Activated T-cell treated with anti-CD3 and anti-CD28 coated beads, Interleukin-2, amount 50 U/mL, for 1 hour (primary cell): ENCODE measurements around the gene LPAR1.

Source experiments
- DNase-seq: peaks from one replicate; pipeline ENCODE4 v3.0.0-alpha.2; 2020

LPAR1 gene

GRCh38 chr9:111036946-111037345 lies 1.3 kb downstream of the LPAR1 start:
- DNase-seq = no peak

GRCh38 chr9:111036429-111036789 lies 1.9 kb downstream of the LPAR1 start:
- DNase-seq = no peak

- no peak for DNase-seq
These were observed 2.5 kb downstream of the LPAR1 start for GRCh38 chr9:111035543-111036428.

GRCh38 chr9:111034898-111035539 lies 3.3 kb downstream of the LPAR1 start:
- no peak for DNase-seq

- DNase-seq = no peak
These were observed 3.9 kb downstream of the LPAR1 start for GRCh38 chr9:111034170-111034897.

- no peak for DNase-seq
These were observed 7.8 kb downstream of the LPAR1 start for GRCh38 chr9:111030492-111030891.

- DNase-seq = no peak
These were observed 9.0 kb downstream of the LPAR1 start for GRCh38 chr9:111029260-111029659.

- DNase-seq = no peak
These were observed 10.5 kb downstream of the LPAR1 start for GRCh38 chr9:111027798-111028197.

- no peak for DNase-seq
These were observed 15.1 kb downstream of the LPAR1 start for GRCh38 chr9:111023128-111023527.

GRCh38 chr9:111020594-111020993 lies 17.7 kb downstream of the LPAR1 start:
- no peak for DNase-seq

- no peak for DNase-seq
These were observed 21.7 kb downstream of the LPAR1 start for GRCh38 chr9:111016426-111017045.

GRCh38 chr9:111016016-111016415 lies 22.3 kb downstream of the LPAR1 start:
- DNase-seq = no peak

GRCh38 chr9:111013707-111014106 lies 24.6 kb downstream of the LPAR1 start:
- no peak for DNase-seq

- DNase-seq = no peak
These were observed 25.0 kb downstream of the LPAR1 start for GRCh38 chr9:111013250-111013649.

- DNase-seq = no peak
These were observed 29.9 kb downstream of the LPAR1 start for GRCh38 chr9:111008158-111009075.

GRCh38 chr9:111005746-111006470 lies 32.4 kb downstream of the LPAR1 start:
- DNase-seq = no peak

GRCh38 chr9:111004936-111005335 lies 33.3 kb downstream of the LPAR1 start:
- DNase-seq = no peak

- no peak for DNase-seq
These were observed 35.1 kb downstream of the LPAR1 start for GRCh38 chr9:111003182-111003581.

- no peak for DNase-seq
These were observed 36.7 kb downstream of the LPAR1 start for GRCh38 chr9:111001526-111001925.

GRCh38 chr9:111000202-111000601 lies 38.1 kb downstream of the LPAR1 start:
- DNase-seq = no peak

GRCh38 chr9:110999379-110999778 lies 38.9 kb downstream of the LPAR1 start:
- DNase-seq = no peak
